ENCODE results near the gene ELMO2.

The ELMO2 gene

DNA sequence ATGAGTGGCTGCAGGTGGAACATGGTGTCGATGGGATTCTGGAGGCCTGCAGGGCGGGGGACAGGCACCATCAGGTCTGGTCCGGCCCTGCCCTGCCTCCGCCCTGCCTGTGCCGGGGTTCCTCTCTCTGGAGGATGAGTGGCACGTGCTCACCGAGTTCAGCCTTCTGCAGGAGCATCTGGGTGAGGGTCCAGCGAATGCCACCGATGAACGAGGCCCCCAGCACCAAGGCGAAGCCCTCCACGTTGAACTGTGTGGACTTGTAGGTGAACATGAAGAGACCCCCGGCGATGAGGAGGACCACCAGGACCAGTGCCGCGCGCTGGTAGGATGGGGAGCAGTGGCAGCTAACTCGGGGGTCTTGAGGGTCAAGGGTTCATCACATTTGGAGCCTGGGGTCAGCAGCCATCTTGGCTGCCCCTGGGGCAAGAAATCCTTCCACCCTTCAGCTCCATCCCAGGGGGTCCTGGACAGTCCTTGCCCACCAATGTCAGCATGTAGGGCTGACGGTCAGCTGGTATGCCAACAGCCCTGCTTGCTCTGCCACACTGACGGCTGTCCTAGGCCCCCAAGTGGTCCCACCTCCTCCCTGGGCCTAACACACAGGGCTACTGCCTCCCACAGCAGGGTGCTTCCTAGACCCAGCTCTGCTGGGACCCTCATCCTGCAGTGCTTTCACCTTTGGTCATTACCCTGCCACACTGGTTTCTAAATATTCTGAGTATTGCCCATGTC is 51.3 kb downstream of the ELMO2 start:
- Mint-ChIP-seq H3K4me3 (no peak overlapping the region), H3K27me3 (ENCODE audit: low read depth) (no peaks in the 10 kb centered on the region), H3K4me1 (ENCODE audit: low read depth) (peaks cover 14% of the 10 kb centered on the region), H3K27ac (no peak overlapping the region), H3K36me3 (ENCODE audit: low read depth) (peaks cover 23% of the 10 kb centered on the region), H3K9me3 (no peaks in the 10 kb centered on the region)

GRCh38 chr20:46354207-46354555 is 52.2 kb downstream of the ELMO2 start:
- peaks cover 8% of the 10 kb centered on the region for H3K4me1 Mint-ChIP-seq (ENCODE audit: low read depth)
- no peak overlapping the region for H3K4me3 Mint-ChIP-seq
- H3K27ac Mint-ChIP-seq, result no peak overlapping the region
- H3K9me3 Mint-ChIP-seq, result no peaks in the 10 kb centered on the region
- no peaks in the 10 kb centered on the region for H3K27me3 Mint-ChIP-seq (ENCODE audit: low read depth)
- H3K36me3 Mint-ChIP-seq (ENCODE audit: low read depth), result peaks cover 23% of the 10 kb centered on the region

GRCh38 chr20:46353500-46354206 is 52.8 kb downstream of the ELMO2 start:
- Mint-ChIP-seq H3K4me3 (no peak overlapping the region), H3K4me1 (ENCODE audit: low read depth) (peaks cover 6% of the 10 kb centered on the region), H3K9me3 (no peaks in the 10 kb centered on the region), H3K36me3 (ENCODE audit: low read depth) (peaks cover 25% of the 10 kb centered on the region), H3K27me3 (ENCODE audit: low read depth) (no peaks in the 10 kb centered on the region), H3K27ac (no peak overlapping the region)

DNA sequence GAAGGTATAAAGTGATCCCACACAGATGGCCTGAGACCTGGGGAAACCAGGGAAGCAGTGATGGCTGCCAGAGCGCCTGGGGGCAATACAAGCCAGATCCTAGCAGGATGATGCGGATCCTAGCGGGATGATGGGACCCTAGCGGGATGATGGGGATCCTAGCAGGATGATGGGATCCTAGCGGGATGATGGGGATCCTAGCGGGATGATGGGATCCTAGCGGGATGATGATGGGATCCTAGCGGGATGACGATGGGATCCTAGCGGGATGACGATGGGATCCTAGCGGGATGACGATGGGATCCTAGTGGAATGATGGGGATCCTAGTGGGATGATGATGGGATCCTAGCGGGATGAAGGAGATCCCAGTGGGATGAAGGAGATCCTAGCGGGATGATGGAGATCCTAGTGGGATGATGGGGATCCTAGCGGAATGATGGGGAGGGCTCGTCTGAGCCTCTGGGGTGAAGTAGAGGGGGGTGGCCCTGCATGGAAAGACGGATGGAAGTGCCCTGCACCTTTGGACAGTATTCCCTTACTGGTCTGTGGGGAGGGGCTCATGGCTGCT is 54.0 kb downstream of the ELMO2 start:
- Mint-ChIP-seq H3K4me3 (no peak overlapping the region), H3K27ac (no peak overlapping the region), H3K36me3 (ENCODE audit: low read depth) (peaks cover 25% of the 10 kb centered on the region), H3K27me3 (ENCODE audit: low read depth) (no peaks in the 10 kb centered on the region), H3K9me3 (no peaks in the 10 kb centered on the region), H3K4me1 (ENCODE audit: low read depth) (peaks cover 6% of the 10 kb centered on the region)

DNA sequence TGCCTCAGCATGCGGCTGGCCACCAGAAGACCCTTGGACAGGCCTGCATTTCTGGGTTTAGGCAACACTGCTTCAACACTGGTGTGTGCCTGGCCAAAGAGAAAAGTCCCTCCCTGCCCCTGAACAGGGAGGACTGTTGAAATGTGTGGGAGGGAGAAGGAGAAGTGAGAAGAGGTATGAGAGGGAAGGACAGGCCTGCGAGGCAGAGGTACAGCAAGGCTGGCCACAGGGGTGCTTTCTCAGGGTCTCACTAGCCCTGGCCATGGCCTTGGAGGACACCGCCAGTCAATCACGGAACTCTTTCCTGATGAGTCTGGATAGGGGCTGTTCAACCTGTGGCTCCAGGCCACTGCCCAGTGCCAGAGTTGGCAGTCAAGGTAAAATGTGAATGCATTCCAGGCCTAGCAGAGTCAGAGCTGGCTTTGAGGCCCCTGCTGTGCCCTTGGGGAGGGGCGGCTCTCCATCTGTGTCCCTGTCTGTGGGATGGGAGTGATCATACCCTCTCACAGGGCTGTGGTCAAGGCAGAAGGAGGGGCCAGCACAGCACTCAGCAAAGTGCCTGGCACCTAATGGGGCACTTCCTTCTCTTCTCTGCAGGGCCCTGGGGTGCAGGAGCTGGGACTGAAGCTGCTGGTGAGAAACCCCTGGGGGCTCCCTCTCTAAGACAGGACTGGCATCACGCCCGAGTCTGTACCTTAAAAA is 54.9 kb downstream of the ELMO2 start:
- Mint-ChIP-seq H3K4me3 (no peak overlapping the region), H3K36me3 (ENCODE audit: low read depth) (peaks cover 25% of the 10 kb centered on the region)

GRCh38 chr20:46350986-46351267 is 55.5 kb downstream of the ELMO2 start:
- no peak overlapping the region for H3K4me3 Mint-ChIP-seq
- no peaks in the 10 kb centered on the region for H3K27me3 Mint-ChIP-seq (ENCODE audit: low read depth)
- no peaks in the 10 kb centered on the region for H3K9me3 Mint-ChIP-seq
- peaks cover 27% of the 10 kb centered on the region for H3K36me3 Mint-ChIP-seq (ENCODE audit: low read depth)
- peaks cover 6% of the 10 kb centered on the region for H3K4me1 Mint-ChIP-seq (ENCODE audit: low read depth)
- no peak overlapping the region for H3K27ac Mint-ChIP-seq

More for the DNA sequence above, 54.9 kb downstream of the ELMO2 start:
- Mint-ChIP-seq H3K9me3 (no peaks in the 10 kb centered on the region), H3K4me1 (ENCODE audit: low read depth) (peaks cover 6% of the 10 kb centered on the region), H3K27me3 (ENCODE audit: low read depth) (no peaks in the 10 kb centered on the region), H3K27ac (peak overlapping the region; percentile 63)

DNA sequence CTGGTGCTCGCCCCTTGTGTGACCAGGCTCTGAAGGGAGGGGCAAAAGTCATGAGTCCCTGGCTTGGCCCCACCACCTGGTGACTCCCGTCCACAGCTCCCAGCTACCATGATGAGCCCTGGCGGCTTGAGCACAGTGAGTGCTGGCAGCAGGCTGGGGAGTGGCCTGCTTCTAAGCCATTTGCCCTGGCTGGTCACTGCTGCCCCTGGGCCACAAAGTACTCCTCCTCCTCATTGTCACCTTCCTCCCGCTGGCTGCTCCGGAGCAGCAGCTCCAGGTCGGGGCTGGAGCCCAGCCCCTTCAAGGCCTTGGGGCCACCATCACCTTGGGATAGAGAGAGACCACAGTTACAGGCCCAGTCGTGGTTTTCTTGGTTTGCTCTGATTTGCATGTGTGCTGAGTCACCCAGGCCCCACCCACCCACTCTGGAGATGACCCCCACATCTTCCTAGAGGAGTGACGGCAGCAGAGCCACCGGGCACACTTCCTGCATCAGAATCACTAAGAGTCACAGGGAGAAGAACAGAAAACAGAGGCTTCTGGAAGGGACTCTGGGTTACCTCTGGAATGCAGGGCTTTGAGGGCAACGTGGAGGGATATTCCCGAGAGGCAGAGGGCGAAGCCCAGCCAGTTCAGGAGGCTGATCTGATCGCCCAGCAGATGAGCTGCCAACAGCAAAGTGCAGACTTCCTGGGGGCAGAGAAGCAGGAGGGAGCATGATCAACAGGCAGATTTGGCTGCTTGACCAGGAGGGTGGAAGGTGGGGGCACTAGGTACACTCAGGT is 56.0 kb downstream of the ELMO2 start:
- peaks cover 27% of the 10 kb centered on the region for H3K36me3 Mint-ChIP-seq (ENCODE audit: low read depth)
- no peaks in the 10 kb centered on the region for H3K27me3 Mint-ChIP-seq (ENCODE audit: low read depth)
- peaks cover 6% of the 10 kb centered on the region for H3K4me1 Mint-ChIP-seq (ENCODE audit: low read depth)
- H3K4me3 Mint-ChIP-seq, result no peak overlapping the region
- H3K9me3 Mint-ChIP-seq, result no peaks in the 10 kb centered on the region
- peak overlapping the region; percentile 29 for H3K27ac Mint-ChIP-seq

DNA sequence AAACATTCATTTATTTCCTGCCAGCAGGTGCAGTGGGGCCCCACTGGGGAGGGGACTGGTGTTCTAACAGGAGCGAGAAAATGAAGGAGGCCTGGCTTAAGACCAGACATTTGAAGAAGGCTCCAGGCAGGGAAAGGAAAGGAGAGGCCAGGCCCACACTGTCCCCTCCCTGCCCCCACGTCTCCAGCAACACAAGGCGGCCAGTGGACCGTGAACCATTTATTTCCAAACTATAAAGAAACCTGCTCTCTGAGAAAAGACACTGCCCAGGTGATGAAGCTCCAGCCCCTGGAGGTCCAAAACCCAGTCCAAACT is 56.7 kb downstream of the ELMO2 start:
- H3K4me1 Mint-ChIP-seq (ENCODE audit: low read depth), result peaks cover 6% of the 10 kb centered on the region
- H3K27ac Mint-ChIP-seq, result no peak overlapping the region
- peaks cover 4% of the 10 kb centered on the region for H3K27me3 Mint-ChIP-seq (ENCODE audit: low read depth)
- no peaks in the 10 kb centered on the region for H3K9me3 Mint-ChIP-seq
- H3K4me3 Mint-ChIP-seq, result no peak overlapping the region
- H3K36me3 Mint-ChIP-seq (ENCODE audit: low read depth), result peaks cover 27% of the 10 kb centered on the region

DNA sequence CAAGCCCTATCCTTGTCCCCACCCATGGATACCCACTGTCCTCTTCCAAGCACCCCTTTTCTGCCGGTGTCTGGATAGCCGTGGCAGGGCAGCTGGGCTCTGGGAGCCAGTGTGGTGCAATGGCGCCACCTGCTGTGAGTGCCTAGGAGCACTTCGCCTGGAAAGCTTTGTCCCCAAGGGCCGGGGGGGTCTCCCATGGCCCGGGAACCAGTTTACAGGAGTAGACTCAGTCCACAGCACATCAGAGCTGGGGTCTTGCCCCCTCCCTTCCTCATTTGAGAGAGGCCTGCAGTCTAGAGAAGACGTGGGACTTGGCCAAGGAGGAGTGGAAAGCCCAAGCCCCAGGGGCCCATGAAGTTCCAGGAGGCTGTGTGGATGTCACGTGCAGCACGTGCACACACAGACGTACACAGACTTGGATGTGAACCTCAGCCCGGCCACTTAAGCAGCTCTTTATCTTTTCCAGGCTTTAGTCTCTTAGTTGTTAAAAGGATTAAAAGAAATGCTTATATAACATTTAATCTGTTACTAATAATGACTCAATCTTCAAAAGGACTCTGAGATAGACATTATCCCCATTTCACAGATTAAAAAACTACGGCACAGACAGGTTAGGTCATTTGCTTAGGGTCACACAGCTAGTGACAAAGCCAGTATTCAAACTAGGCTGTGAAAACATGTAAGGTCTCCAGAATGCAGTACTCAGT is 57.2 kb downstream of the ELMO2 start:
- peaks cover 24% of the 10 kb centered on the region for H3K36me3 Mint-ChIP-seq (ENCODE audit: low read depth)
- no peak overlapping the region for H3K4me3 Mint-ChIP-seq
- no peak overlapping the region for H3K27ac Mint-ChIP-seq
- peaks cover 6% of the 10 kb centered on the region for H3K4me1 Mint-ChIP-seq (ENCODE audit: low read depth)
- peaks cover 8% of the 10 kb centered on the region for H3K27me3 Mint-ChIP-seq (ENCODE audit: low read depth)
- no peaks in the 10 kb centered on the region for H3K9me3 Mint-ChIP-seq

GRCh38 chr20:46347841-46348803 is 58.3 kb downstream of the ELMO2 start:
- H3K27ac Mint-ChIP-seq, result no peak overlapping the region
- H3K9me3 Mint-ChIP-seq, result no peaks in the 10 kb centered on the region
- peaks cover 17% of the 10 kb centered on the region for H3K36me3 Mint-ChIP-seq (ENCODE audit: low read depth)
- H3K4me1 Mint-ChIP-seq (ENCODE audit: low read depth), result peaks cover 7% of the 10 kb centered on the region
- no peak overlapping the region for H3K4me3 Mint-ChIP-seq
- peaks cover 14% of the 10 kb centered on the region for H3K27me3 Mint-ChIP-seq (ENCODE audit: low read depth)

DNA sequence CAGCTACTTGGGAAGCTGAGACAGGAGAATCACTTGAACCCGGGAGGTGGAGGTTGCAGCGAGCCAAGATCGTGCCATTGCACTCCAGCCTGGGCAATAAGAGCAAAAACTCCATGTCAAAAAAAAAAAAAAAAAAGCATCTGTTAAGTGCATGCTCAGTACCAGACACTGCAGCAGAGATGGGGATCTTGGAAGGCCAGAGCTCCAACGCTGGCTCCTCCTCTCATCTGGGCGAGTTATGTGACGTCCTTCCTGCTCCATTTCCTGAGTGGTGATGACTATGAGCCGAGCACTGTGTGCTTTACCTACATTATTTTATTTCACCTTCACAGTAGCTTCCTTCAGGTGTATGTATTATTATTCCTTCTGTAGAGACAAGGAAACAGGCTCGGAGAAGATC is 59.6 kb downstream of the ELMO2 start:
- peaks cover 11% of the 10 kb centered on the region for H3K4me1 Mint-ChIP-seq (ENCODE audit: low read depth)
- no peaks in the 10 kb centered on the region for H3K9me3 Mint-ChIP-seq
- peaks cover 11% of the 10 kb centered on the region for H3K36me3 Mint-ChIP-seq (ENCODE audit: low read depth)
- peaks cover 28% of the 10 kb centered on the region for H3K27me3 Mint-ChIP-seq (ENCODE audit: low read depth)
- no peak overlapping the region for H3K4me3 Mint-ChIP-seq
- no peak overlapping the region for H3K27ac Mint-ChIP-seq

GRCh38 chr20:46344488-46345162 is 61.8 kb downstream of the ELMO2 start:
- Mint-ChIP-seq H3K27ac (no peak overlapping the region), H3K9me3 (no peaks in the 10 kb centered on the region), H3K4me3 (no peak overlapping the region), H3K36me3 (ENCODE audit: low read depth) (peaks cover 5% of the 10 kb centered on the region), H3K4me1 (ENCODE audit: low read depth) (peaks cover 5% of the 10 kb centered on the region), H3K27me3 (ENCODE audit: low read depth) (peaks cover 29% of the 10 kb centered on the region)

GRCh38 chr20:46343975-46344357 is 62.4 kb downstream of the ELMO2 start:
- no peak overlapping the region for H3K4me3 Mint-ChIP-seq
- H3K9me3 Mint-ChIP-seq, result no peaks in the 10 kb centered on the region
- H3K4me1 Mint-ChIP-seq (ENCODE audit: low read depth), result peaks cover 5% of the 10 kb centered on the region
- H3K27me3 Mint-ChIP-seq (ENCODE audit: low read depth), result peaks cover 29% of the 10 kb centered on the region
- no peak overlapping the region for H3K27ac Mint-ChIP-seq
- H3K36me3 Mint-ChIP-seq (ENCODE audit: low read depth), result peaks cover 3% of the 10 kb centered on the region

Measured in T-helper 1 cell treated with Interleukin-12 subunit alpha and Interleukin-12 subunit beta and Interleukin-4 antibody, amounts not matched to agents 30 μg/mL and 1 μg/mL, for 36 hours (primary cell).